Measurements from ENCODE around the gene PLA2G6.

The PLA2G6 gene

DNA sequence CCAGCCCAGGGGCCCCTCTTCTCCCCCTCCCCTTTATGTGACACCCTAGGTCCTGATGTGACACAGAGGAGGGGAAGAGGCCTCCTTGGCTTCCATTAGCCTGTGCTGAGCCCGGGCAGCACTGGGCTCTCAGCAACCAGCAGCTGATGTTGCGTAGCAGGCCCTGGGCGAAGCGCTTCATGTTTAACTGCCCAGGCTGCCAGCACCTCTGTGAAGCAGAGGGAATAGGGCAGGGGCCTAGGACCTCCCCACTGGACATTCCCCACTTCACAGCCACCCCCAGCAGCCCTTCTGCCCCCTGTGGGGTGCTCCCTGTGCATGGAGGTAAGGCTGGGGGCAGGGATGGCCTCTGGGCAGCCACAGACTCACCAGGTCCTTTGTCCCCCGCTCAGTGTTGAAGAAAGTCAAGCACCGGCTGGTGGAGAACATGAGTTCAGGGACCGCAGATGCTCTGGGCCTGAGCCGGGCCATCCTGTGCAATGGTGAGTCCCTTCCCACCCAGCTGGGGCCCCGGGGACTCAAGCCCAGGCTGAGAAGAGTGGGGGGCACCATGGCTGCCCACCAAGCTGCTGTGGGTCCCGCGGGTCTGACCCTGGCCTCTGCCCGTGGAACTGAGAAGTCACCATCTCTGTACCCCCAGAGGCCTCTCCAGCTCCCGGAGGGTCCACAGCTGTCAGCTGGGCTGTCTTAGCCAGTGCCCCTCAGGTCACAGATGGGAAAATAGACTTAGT lies 112.8 kb downstream of the PLA2G6 start:
- no peak for DNase-seq

DNA sequence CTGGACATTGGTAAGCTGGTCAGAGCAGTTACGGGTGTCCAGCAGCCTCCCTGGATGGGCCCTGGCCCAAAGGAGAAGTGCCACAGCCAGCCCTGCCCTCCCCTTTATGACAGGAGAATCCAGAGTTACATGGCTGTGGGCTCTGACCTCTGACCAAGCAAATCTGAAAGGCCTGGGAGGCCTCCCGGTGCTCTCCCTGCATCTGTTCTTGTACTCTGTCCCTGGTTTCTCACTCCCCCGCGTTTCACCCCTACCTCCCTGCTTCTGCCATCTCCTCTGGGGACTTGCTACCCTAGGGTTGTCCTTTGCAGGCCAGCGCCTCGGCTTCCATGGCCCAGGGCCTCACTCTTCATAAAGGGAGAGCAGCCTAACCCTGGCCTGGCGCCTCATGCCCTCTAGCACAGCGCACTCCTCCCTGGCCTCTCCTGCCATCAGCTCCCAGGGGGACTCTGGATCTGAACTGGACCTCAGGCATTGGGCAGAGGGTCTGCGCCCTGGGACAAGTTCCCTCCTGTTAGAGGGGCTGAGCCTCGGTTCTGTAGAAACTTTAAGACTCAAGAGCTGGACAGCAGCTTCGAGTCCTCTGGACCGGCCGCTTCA lies 113.8 kb downstream of the PLA2G6 start:
- DNase-seq = no peak

DNA sequence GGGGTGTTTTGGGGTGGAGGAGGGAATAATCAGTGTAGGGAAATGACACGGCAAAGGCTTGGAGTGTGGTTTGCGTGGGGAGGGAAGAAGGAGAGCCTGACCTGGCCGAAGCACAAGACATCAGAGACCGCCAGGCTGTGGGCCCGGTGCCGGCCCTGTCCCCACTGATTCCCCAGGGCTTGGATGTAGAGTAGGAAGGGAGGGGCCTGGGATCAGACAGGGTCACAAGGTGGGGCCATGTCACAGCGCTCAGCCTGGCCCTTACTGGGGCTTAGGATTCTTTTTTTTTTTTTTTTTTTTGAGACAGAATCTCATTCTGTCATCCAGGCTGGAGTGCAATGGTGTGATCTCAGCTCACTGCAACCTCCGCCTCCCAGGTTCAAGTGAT lies 114.6 kb downstream of the PLA2G6 start:
- no peak for DNase-seq

DNA sequence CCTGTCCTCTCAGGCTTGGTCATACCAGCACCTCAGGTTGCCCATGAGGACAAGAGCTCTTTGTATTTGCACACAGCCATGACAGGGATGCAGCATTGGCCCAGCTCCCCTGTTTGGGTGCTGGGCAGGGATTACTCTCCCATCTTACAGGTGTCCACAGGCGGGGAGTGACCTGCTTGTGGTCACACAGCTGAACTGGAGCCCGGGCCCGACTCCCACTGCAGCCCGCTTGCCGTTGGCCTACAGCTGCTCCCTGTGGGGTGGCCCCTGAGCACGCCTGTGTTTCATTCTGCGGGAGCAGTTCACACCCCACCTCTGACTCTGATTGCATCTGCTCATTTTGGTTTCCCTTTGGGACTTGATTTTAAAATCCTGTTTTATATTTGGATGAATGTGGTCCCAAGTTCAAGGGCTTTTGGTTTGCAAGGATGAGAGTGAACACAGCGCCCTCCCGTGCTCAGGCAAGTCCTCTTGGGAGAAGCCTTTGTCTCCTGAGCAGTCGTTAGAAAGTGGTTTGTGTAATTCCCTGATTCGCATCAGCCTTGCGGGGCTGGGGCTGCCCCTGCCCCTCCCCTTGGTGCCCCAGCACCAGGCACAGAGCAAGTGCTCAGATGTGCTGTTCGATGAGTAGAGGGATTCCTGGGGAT lies 115.1 kb downstream of the PLA2G6 start:
- DNase-seq = no peak

DNA sequence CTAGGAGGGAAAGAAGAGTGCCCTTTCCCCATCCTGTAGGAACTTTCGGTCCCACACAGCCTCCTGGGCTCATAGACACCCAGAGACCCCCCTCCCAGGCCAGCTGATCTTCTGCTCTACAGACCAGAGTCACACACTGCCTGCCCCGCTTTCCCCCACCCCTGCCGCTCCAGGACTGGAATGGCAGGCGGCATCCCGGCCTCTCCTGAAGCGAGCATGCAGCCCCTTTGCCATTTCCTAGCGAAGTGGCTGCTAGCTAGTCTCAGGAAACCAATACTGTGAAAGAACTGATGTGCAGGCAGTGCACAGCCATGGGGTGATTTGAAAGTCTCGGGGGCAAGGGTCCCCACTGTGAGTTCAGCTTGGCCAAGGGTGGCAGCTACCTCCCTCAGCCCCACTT lies 116.1 kb downstream of the PLA2G6 start:
- no peak for DNase-seq

DNA sequence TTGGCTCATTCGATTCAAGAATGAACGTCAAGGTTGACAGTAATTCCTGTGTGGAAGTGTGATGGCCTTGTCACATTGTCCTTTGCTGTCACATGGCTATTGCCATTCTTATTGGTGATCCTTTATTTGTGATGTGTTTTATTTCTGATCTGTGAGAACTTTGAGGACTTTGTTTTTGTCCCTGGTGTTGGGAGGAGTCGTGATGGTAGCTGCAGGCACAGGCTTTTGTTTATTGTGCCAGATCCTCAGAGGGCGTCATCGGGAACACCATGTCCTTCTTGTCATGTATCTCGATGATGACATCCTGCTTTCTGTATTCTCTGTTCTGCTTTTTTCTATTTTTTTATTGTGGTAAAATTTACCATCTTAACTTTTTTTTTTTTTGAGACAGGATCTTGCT lies 118.8 kb downstream of the PLA2G6 start:
- no peak for DNase-seq

Measured in NCI-H82 (cell line).